GM06990 (cell line): ENCODE data around the gene C19orf73.
A peak's percentile ranks its signal among the peaks of the same experiment; 100 is the strongest.
"Not testable (repeated sequence)": the region's sequence is repeated elsewhere in the genome, so short reads cannot be mapped to it uniquely, and the experiment has no call there.

Source experiments
- DNase-seq: peaks from one replicate; pipeline ENCODE4 v3.0.0-alpha.2; 2011; ENCODE audit not compliant: insufficient read length; ENCODE audit errors: extremely low read depth
- H3K27me3 ChIP-seq: replicated peaks from 2 replicates; pipeline ENCODE4 v1.6.0; 2011; ENCODE audit warnings: low read length; ENCODE audit not compliant: control insufficient read depth, insufficient read depth
- H3K36me3 ChIP-seq: 2 replicates; pipeline ENCODE4 v1.5.1; 2011; ENCODE audit warnings: low read length; ENCODE audit not compliant: control insufficient read depth, insufficient read depth
- H3K4me3 ChIP-seq: replicated peaks from 2 replicates; pipeline ENCODE4 v1.5.1; 2011; ENCODE audit warnings: low read depth, mild to moderate bottlenecking, control low read depth, low read length
- CTCF ChIP-seq: IDR thresholded peaks from 2 replicates; pipeline ENCODE4 v1.5.1; 2011; ENCODE audit warnings: low read length, control low read depth, mild to moderate bottlenecking, inconsistent platforms; ENCODE audit not compliant: insufficient read depth, poor library complexity, severe bottlenecking

The C19orf73 gene

GRCh38 chr19:49150106-49150943 is 31.4 kb upstream of the C19orf73 start:
- DNase-seq: peak; percentile 68
- Histone ChIP-seq H3K27me3 (no peaks in the 10 kb centered on the region; the same call in none of the 2 replicates), H3K36me3 (no peaks in the 10 kb centered on the region), H3K4me3 (peak overlapping the region; percentile 43)
- no peak for TF ChIP-seq CTCF

- no peak for TF ChIP-seq CTCF
- H3K27me3 ChIP-seq: no peaks in the 10 kb centered on the region; the same call in none of the 2 replicates
- no peak for DNase-seq
- peak overlapping the region; percentile 43 for H3K4me3 ChIP-seq
- no peaks in the 10 kb centered on the region for H3K36me3 ChIP-seq
These were observed 30.7 kb upstream of the C19orf73 start for GRCh38 chr19:49149652-49150105.

- no peak overlapping the region for H3K4me3 ChIP-seq
- no peak for TF ChIP-seq CTCF
- no peaks in the 10 kb centered on the region; the same call in none of the 2 replicates for H3K27me3 ChIP-seq
- DNase-seq: peak; percentile 74
- no peaks in the 10 kb centered on the region for H3K36me3 ChIP-seq
These were observed 30.1 kb upstream of the C19orf73 start for GRCh38 chr19:49148784-49149651.

- DNase-seq: no peak
- H3K27me3 ChIP-seq: no peaks in the 10 kb centered on the region; the same call in none of the 2 replicates
- TF ChIP-seq CTCF: no peak
- H3K4me3 ChIP-seq: no peak overlapping the region
- no peaks in the 10 kb centered on the region for H3K36me3 ChIP-seq
These were observed 29.2 kb upstream of the C19orf73 start for GRCh38 chr19:49148044-49148682.

GRCh38 chr19:49146408-49146770 is 27.4 kb upstream of the C19orf73 start:
- not testable (repeated sequence) for DNase-seq, H3K4me3 ChIP-seq, H3K27me3 ChIP-seq, H3K36me3 ChIP-seq
